IMR-90 (cell line): ENCODE results near the gene CLEC2A. TPM values are rescaled to one million over a fixed set of nuclear protein-coding genes. Genes with fewer than 3 reads are reported as not detected.

Source experiments
- polyA plus RNA-seq, 3 experiments: library from polyadenylated mRNA; depleted of rRNA; stranded (reverse); fragments of >200 nt; gene quantifications; 2 replicates each; pipeline ENCODE4 v1.2.3, GENCODE V29; 2012; ENCODE audit warnings: low replicate concordance in 1 of 3
- total RNA-seq: library from RNA; depleted of rRNA; stranded (reverse); fragments of >200 nt; gene quantifications from 2 replicates; pipeline ENCODE4 v1.2.3, GENCODE V29; 2012; rRNA removed

CLEC2A gene
- total and polyA plus RNA-seq, 2 of the 4 experiments (the other 2 are of a cell fraction) = not detected

Other genes starting within 250 kb of the CLEC2A start
- gene CLECL1, start 199.3 kb downstream of the CLEC2A start, total RNA-seq = not detected in 2 replicates
- not detected in 2 replicates for gene CLECL1, start 199.3 kb downstream of the CLEC2A start, polyA plus RNA-seq (2012; rRNA removed)
- gene CD69, start 171.5 kb downstream of the CLEC2A start, total RNA-seq = not detected in 2 replicates
- gene CD69, start 171.5 kb downstream of the CLEC2A start, polyA plus RNA-seq (2012; rRNA removed) = not detected in 2 replicates
- not detected in 2 replicates for gene KLRF1, start 104.9 kb downstream of the CLEC2A start, total RNA-seq
- gene KLRF1, start 104.9 kb downstream of the CLEC2A start, polyA plus RNA-seq (2012; rRNA removed) = not detected in 2 replicates
- gene CLEC2B, start 63.0 kb downstream of the CLEC2A start, total RNA-seq = 0.18 and 0.56 TPM in 2 replicates
- gene CLEC2B, start 63.0 kb downstream of the CLEC2A start, polyA plus RNA-seq (2012; rRNA removed) = 0.27 and 0.31 TPM in 2 replicates
- not detected in 2 replicates for gene KLRF2, start 50.9 kb downstream of the CLEC2A start, total RNA-seq
- not detected in 2 replicates for gene KLRF2, start 50.9 kb downstream of the CLEC2A start, polyA plus RNA-seq (2012; rRNA removed)
- not detected in 2 replicates for gene CLEC12A, start 39.0 kb upstream of the CLEC2A start, total RNA-seq
- gene CLEC12A, start 39.0 kb upstream of the CLEC2A start, polyA plus RNA-seq (2012; rRNA removed) = not detected in 2 replicates
- not detected in 2 replicates for gene CLEC1B, start 66.8 kb upstream of the CLEC2A start, total RNA-seq
- gene CLEC1B, start 66.8 kb upstream of the CLEC2A start, polyA plus RNA-seq (2012; rRNA removed) = not detected in 2 replicates
- not detected in 2 replicates for gene CLEC12B, start 78.3 kb upstream of the CLEC2A start, total RNA-seq
- 0.03 TPM in 1 of 2 replicates, not detected in the other for gene CLEC12B, start 78.3 kb upstream of the CLEC2A start, polyA plus RNA-seq (2012; rRNA removed)
- not detected in 2 replicates for gene CLEC9A, start 98.3 kb upstream of the CLEC2A start, total RNA-seq
- not detected in 2 replicates for gene CLEC9A, start 98.3 kb upstream of the CLEC2A start, polyA plus RNA-seq (2012; rRNA removed)
- not detected in 2 replicates for gene CLEC1A, start 166.6 kb upstream of the CLEC2A start, total RNA-seq
- gene CLEC1A, start 166.6 kb upstream of the CLEC2A start, polyA plus RNA-seq (2012; rRNA removed) = not detected in 2 replicates
- gene CLEC7A, start 197.8 kb upstream of the CLEC2A start, total RNA-seq = not detected in 2 replicates
- not detected in 2 replicates for gene CLEC7A, start 197.8 kb upstream of the CLEC2A start, polyA plus RNA-seq (2012; rRNA removed)
- gene OLR1, start 239.8 kb upstream of the CLEC2A start, total RNA-seq = 2.5 and 3.2 TPM in 2 replicates
- gene OLR1, start 239.8 kb upstream of the CLEC2A start, polyA plus RNA-seq (2012; rRNA removed) = 2.8 and 4.1 TPM in 2 replicates
- gene TMEM52B, start 246.7 kb upstream of the CLEC2A start, total RNA-seq = 2.0 and 3.1 TPM in 2 replicates
- 2.4 and 3.6 TPM in 2 replicates for gene TMEM52B, start 246.7 kb upstream of the CLEC2A start, polyA plus RNA-seq (2012; rRNA removed)